HepG2 (cell line): ENCODE results near the gene ADRA1B. TPM values are rescaled to one million over a fixed set of nuclear protein-coding genes. Genes with fewer than 3 reads are reported as not detected.
A peak's percentile ranks its signal among the peaks of the same experiment; 100 is the strongest.

Source experiments
- ATAC-seq: fragments of 200-7000 bp; cut with Tn5 transposase; 3 replicates; pipeline ENCODE4 v1.9.1; 2020; ENCODE audit warnings: mild to moderate bottlenecking, moderate library complexity
- BruUV-seq: library from RNA; stranded (reverse); fragments of 400-500 nt; replicated peaks from 2 replicates; lab custom pipeline; 2021; lab: Mats Ljungman, UMichigan
- CTCF ChIA-PET: fragments of 300-600 bp; formaldehyde crosslinking; extraction: SDS; loops from one replicate; lab custom pipeline; 2021; ENCODE audit warnings: low total read pairs, inconsistent platforms, low intra/inter-chr PET ratio; lab: Yijun Ruan, JAX
- POLR2A ChIA-PET: fragments of 350-600 bp; sonication (Branson Sonifier 250); formaldehyde crosslinking; loops from one replicate; lab custom pipeline; 2020; ENCODE audit warnings: antibody characterized with exemption, inconsistent platforms; lab: Yijun Ruan, JAX
- DNase-seq: peaks from one replicate; pipeline ENCODE4 v3.0.0-alpha.2; 2015; ENCODE audit warnings: low spot score
- FAIRE-seq: peaks from 3 replicates; lab custom pipeline; 2011; peaks lifted over from hg19 to GRCh38; lab: Jason Lieb, UNC
- H2AFZ ChIP-seq: one replicate; pipeline ENCODE4 v1.6.1; 2011; ENCODE audit warnings: low read length, inconsistent platforms
- H3K27ac ChIP-seq: fragments of 300-600 bp; 3 replicates; pipeline ENCODE4 v1.8.0; 2011; ENCODE audit warnings: mixed run types, mild to moderate bottlenecking, mixed read lengths, low read length, inconsistent platforms; ENCODE audit not compliant: insufficient read depth; ENCODE audit errors: extremely low read length
- H3K27me3 ChIP-seq, 2 experiments: fragments of 200-600 bp in 1 of 2; 2 replicates in 1 of 2; 3 replicates in 1 of 2; pipeline versions ENCODE4 v1.6.0 to v1.8.0; 2011; ENCODE audit warnings: low read length in 2 of 2, mild to moderate bottlenecking in 2 of 2, moderate library complexity in 2 of 2, inconsistent platforms in 1 of 2; ENCODE audit not compliant: insufficient read depth in 2 of 2, control insufficient read depth in 1 of 2
- H3K36me3 ChIP-seq, 2 experiments: fragments of 200-600 bp in 1 of 2; replicated peaks in 1 of 2; 2 replicates in 1 of 2; 3 replicates in 1 of 2; pipeline versions ENCODE4 v1.5.1 to v1.8.0; 2011; ENCODE audit warnings: low read length in 2 of 2, inconsistent platforms in 1 of 2; ENCODE audit not compliant: insufficient read depth in 2 of 2, control insufficient read depth in 1 of 2
- H3K4me1 ChIP-seq: 2 replicates; pipeline ENCODE4 v1.5.1; 2012; ENCODE audit warnings: low read length, inconsistent platforms; ENCODE audit not compliant: insufficient read depth
- H3K4me2 ChIP-seq: 2 replicates; pipeline ENCODE4 v1.6.0; 2011; ENCODE audit warnings: low read depth, low read length, inconsistent platforms
- H3K4me3 ChIP-seq, 3 experiments: fragments of 200-600 bp in 1 of 3; sonication (generic), shearing (Covaris generic) in 1 of 3; replicated peaks in 1 of 3; 2 replicates each; pipeline ENCODE4 v1.5.1; 2011 to 2016; ENCODE audit warnings: low read length in 3 of 3, inconsistent platforms in 2 of 3, low read depth in 2 of 3, mild to moderate bottlenecking in 2 of 3, control low read depth in 1 of 3, mixed read lengths in 1 of 3; ENCODE audit not compliant: insufficient read depth in 1 of 3
- H3K79me2 ChIP-seq: one replicate; pipeline ENCODE4 v1.6.1; 2011; ENCODE audit warnings: low read length, inconsistent platforms; ENCODE audit not compliant: insufficient read depth
- H3K9ac ChIP-seq: 2 replicates; pipeline ENCODE4 v1.6.0; 2011; ENCODE audit warnings: mild to moderate bottlenecking, low read depth, low read length, inconsistent platforms; ENCODE audit not compliant: insufficient read depth
- H3K9me3 ChIP-seq: 2 replicates; pipeline ENCODE4 v1.5.1; 2012; ENCODE audit warnings: mild to moderate bottlenecking, low read length
- H4K20me1 ChIP-seq: 2 replicates; pipeline ENCODE4 v1.6.0; 2011; ENCODE audit warnings: inconsistent platforms, mild to moderate bottlenecking, low read length, moderate library complexity; ENCODE audit not compliant: insufficient read depth
- AGO1 ChIP-seq: fragments of 200-400 bp; formaldehyde crosslinking; IDR thresholded peaks from 2 replicates; pipeline ENCODE4 v1.6.1; 2017; ENCODE audit warnings: mild to moderate bottlenecking, low read depth, low read length, moderate library complexity; ENCODE audit not compliant: poor library complexity, severe bottlenecking
- GATA4 ChIP-seq: sonication (generic); IDR thresholded peaks from 2 replicates; pipeline ENCODE4 v1.6.1; 2016; ENCODE audit warnings: antibody characterized with exemption, low read depth, borderline replicate concordance
- MAFK ChIP-seq, 2 experiments: IDR thresholded peaks in 1 of 2; conservative IDR thresholded peaks in 1 of 2; 2 replicates each; pipeline ENCODE4 v1.6.1; 2011; ENCODE audit warnings: improper control_type of control experiment in 2 of 2, low read length in 2 of 2
- NFIB ChIP-seq: sonication (generic); formaldehyde crosslinking; IDR thresholded peaks from 2 replicates; pipeline ENCODE4 v1.9.0; 2021; ENCODE audit warnings: missing genetic modification reagents, mild to moderate bottlenecking, borderline replicate concordance
- PRPF4 ChIP-seq: fragments of 200-400 bp; formaldehyde crosslinking; IDR thresholded peaks from 2 replicates; pipeline ENCODE4 v1.6.1; 2016; ENCODE audit warnings: low read length, low read depth; ENCODE audit not compliant: poor library complexity, severe bottlenecking
- STAT5B ChIP-seq: sonication (generic); formaldehyde crosslinking; IDR thresholded peaks from 2 replicates; pipeline ENCODE4 v1.4.0; 2020; ENCODE audit warnings: missing genetic modification reagents
- ZNF746 ChIP-seq: sonication (generic); formaldehyde crosslinking; IDR thresholded peaks from 2 replicates; pipeline ENCODE4 v1.8.0; 2022; ENCODE audit warnings: mild to moderate bottlenecking, missing genetic modification reagents
- WGBS: methylation state at CpG from one replicate; pipeline ENCODE4 v1.1.6; 2017; ENCODE audit warnings: low lambda C conversion rate; 5-methylcytosine and 5-hydroxymethylcytosine counted together
- in situ Hi-C: cut with HindIII; loops from 2 replicates; pipeline ENCODE4 v1.10.0; 2017; ENCODE audit warnings: low pct_unique_long_range_greater_than_20kb; ENCODE audit not compliant: extremely low pct_ligation_motif_present
- intact Hi-C: fragments of 100-400 bp; cut with micrococcal nuclease; formaldehyde crosslinking; loops from one replicate; pipeline ENCODE4 v1.10.0; 2022; ENCODE audit not compliant: unreplicated experiment
- polyA plus RNA-seq, 8 experiments: library from polyadenylated mRNA; depleted of rRNA in 3 of 8; stranded (reverse) in 7 of 8; unstranded in 1 of 8; fragments of >200 nt; fragmentation: Illumina TruSeq in 4 of 8; extraction: Trizol in 4 of 8; gene quantifications; 2 replicates each; pipeline versions ENCODE4 v1.2.1 to v1.2.3, GENCODE V29; 2011 to 2016; ENCODE audit warnings: low read depth in 4 of 8, missing spikeins in 1 of 8, mixed read lengths in 1 of 8; ENCODE audit not compliant: insufficient read depth in 1 of 8
- total RNA-seq, 5 experiments: library from RNA; depleted of rRNA; stranded (reverse); fragments of >200 nt; fragmentation: Illumina TruSeq; extraction: Trizol; gene quantifications; 2 replicates each; pipeline ENCODE4 v1.2.3, GENCODE V29; 2016; ENCODE audit warnings: low read depth in 1 of 5

The ADRA1B gene
- total and polyA plus RNA-seq, 2 of the 13 experiments (the other 11 are each of a cell fraction or from before 2014, with no cell fraction given) = not detected

- Histone ChIP-seq H3K27ac (no peak overlapping the region), H3K27me3 (peaks cover 1 to 31% of the 10 kb centered on the region in 2 experiments; a peak in 4 of 5 replicates), H3K79me2 (no peaks in the 10 kb centered on the region), H3K4me1 (no peaks in the 10 kb centered on the region), H4K20me1 (no peaks in the 10 kb centered on the region), H2AFZ (no peak overlapping the region), H3K9me3 (no peaks in the 10 kb centered on the region), H3K9ac (no peak overlapping the region), H3K4me3 (no peak overlapping the region), H3K4me2 (no peak overlapping the region), H3K36me3 (no peaks in the 10 kb centered on the region)
- ChIA-PET CTCF (no interaction called here), POLR2A (no interaction called here)
- in situ Hi-C loops = no loop called here
- WGBS = 0% methylated on average over 1 of the region's 2 CpGs
- FAIRE-seq (no peak), DNase-seq (peak; percentile 6), ATAC-seq (peak; percentile 78)
- no TSS peak for BruUV-seq
- TF ChIP-seq GATA4 = no peak
- TF ChIP-seq AGO1 = no peak
- no peak for TF ChIP-seq STAT5B (CRISPR knock-in tag)
- no peak for TF ChIP-seq PRPF4
- TF ChIP-seq ZNF746 (CRISPR knock-in tag) = no peak
- intact Hi-C loops = no loop called here
Observed at GRCh38 chr5:159975462-159976019, 59.3 kb downstream of the ADRA1B start.

DNA sequence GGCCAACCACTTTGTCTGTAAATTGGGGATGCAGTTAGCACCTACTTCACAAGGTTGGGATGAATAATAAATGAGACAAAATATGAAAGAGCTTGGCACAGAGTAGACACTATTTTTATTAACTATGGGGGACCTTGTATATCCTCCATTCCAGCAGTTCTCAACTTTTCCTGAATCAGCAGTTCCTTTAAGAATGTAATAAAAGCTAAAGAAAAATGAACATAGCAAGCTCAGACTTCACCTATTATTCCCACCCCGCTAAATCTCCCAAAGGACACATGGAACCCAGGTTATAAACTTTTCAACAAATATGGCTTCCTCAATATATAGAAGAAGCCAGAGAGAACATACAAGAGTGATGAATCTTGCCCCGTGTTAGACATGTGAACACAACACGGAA, 60.6 kb downstream of the ADRA1B start:
- no TSS peak for BruUV-seq
- Histone ChIP-seq H4K20me1 (no peaks in the 10 kb centered on the region), H3K79me2 (no peaks in the 10 kb centered on the region), H3K4me2 (no peak overlapping the region), H3K9me3 (no peaks in the 10 kb centered on the region), H3K36me3 (no peaks in the 10 kb centered on the region), H3K4me1 (no peaks in the 10 kb centered on the region), H2AFZ (no peak overlapping the region), H3K9ac (no peak overlapping the region), H3K4me3 (no peak overlapping the region), H3K27ac (no peak overlapping the region), H3K27me3 (peaks cover 1 to 27% of the 10 kb centered on the region in 2 experiments; a peak in 4 of 5 replicates)
- in situ Hi-C loops = no loop called here
- 3% methylated on average over 3 of the region's 3 CpGs for WGBS
- ChIA-PET POLR2A (no interaction called here), CTCF (no interaction called here)
- intact Hi-C loops = no loop called here
- ATAC-seq (no peak), DNase-seq (no peak), FAIRE-seq (no peak)
- no peak for TF ChIP-seq NFIB (CRISPR knock-in tag)
- TF ChIP-seq MAFK (conservative IDR thresholded peaks at IDR 0.05 in 1 of 2, IDR thresholded peaks at IDR 0.05 in 1 of 2; ENCODE audit: low read length in 2 of 2) = peak; percentile 30 to 54; a peak in 3 of 4 replicates
